K562 (cell line): ENCODE measurements around the gene HSBP1L1.

Experiments used
- ATF3 ChIP-seq, 2 experiments: fragments of 450-650 bp in 1 of 2; sonication (generic) in 1 of 2; formaldehyde crosslinking in 1 of 2; IDR thresholded peaks in 1 of 2; conservative IDR thresholded peaks in 1 of 2; 2 replicates each; pipeline versions ENCODE4 v1.6.1 to v1.8.1; 2016 to 2023; ENCODE audit warnings: mild to moderate bottlenecking in 2 of 2, moderate library complexity in 2 of 2, inconsistent platforms in 1 of 2, missing genetic modification reagents in 1 of 2
- CBX3 ChIP-seq, 2 experiments: IDR thresholded peaks; 1 replicate in 1 of 2; 2 replicates in 1 of 2; pipeline ENCODE4 v1.6.1; 2012; ENCODE audit warnings: inconsistent platforms in 2 of 2, low read length in 2 of 2, borderline replicate concordance in 1 of 2, control low read depth in 1 of 2
- EHMT2 ChIP-seq: fragments of 450-650 bp; IDR thresholded peaks from 2 replicates; pipeline ENCODE4 v1.6.1; 2018; ENCODE audit warnings: antibody characterized with exemption
- ETS1 ChIP-seq: conservative IDR thresholded peaks from 2 replicates; pipeline ENCODE4 v1.6.1; 2011; ENCODE audit warnings: low read depth, mild to moderate bottlenecking, low read length; ENCODE audit not compliant: control insufficient read depth
- HDAC6 ChIP-seq: IDR thresholded peaks from 2 replicates; pipeline ENCODE4 v1.6.1; 2012; ENCODE audit warnings: low read depth, mild to moderate bottlenecking, control low read depth, inconsistent platforms, low read length, moderate library complexity
- HIVEP1 ChIP-seq: fragments of 250-450 bp; sonication (Bioruptor Pico); IDR thresholded peaks from 2 replicates; pipeline ENCODE4 v1.4.0; 2020; ENCODE audit warnings: mild to moderate bottlenecking
- JUN ChIP-seq, 2 experiments: sonication (generic) in 1 of 2; formaldehyde crosslinking in 1 of 2; IDR thresholded peaks; 2 replicates each; pipeline versions ENCODE4 v1.6.1 to v1.8.0; 2012 to 2022; ENCODE audit warnings: borderline replicate concordance in 2 of 2, mild to moderate bottlenecking in 2 of 2, improper control_type of control experiment in 1 of 2, low read depth in 1 of 2, low read length in 1 of 2, missing genetic modification reagents in 1 of 2
- POLR2A ChIP-seq: fragments of 450-650 bp; conservative IDR thresholded peaks from 2 replicates; pipeline ENCODE4 v1.6.1; 2016
- POLR2AphosphoS5 ChIP-seq: IDR thresholded peaks from 2 replicates; pipeline ENCODE4 v1.6.1; 2011; ENCODE audit warnings: mild to moderate bottlenecking, low read depth, low read length, moderate library complexity; ENCODE audit not compliant: control insufficient read depth, insufficient read depth
- RHOXF2B ChIP-seq: fragments of 250-450 bp; sonication (Bioruptor Pico); conservative IDR thresholded peaks from 2 replicates; pipeline ENCODE4 v1.5.1; 2021
- SMARCA5 ChIP-seq: fragments of 450-650 bp; IDR thresholded peaks from 2 replicates; pipeline ENCODE4 v1.6.1; 2016
- ZFP1 ChIP-seq: fragments of 450-650 bp; formaldehyde crosslinking; IDR thresholded peaks from 2 replicates; pipeline ENCODE4 v1.4.0; 2020; ENCODE audit warnings: mild to moderate bottlenecking, mixed read lengths
- ZNF274 ChIP-seq: IDR thresholded peaks from 2 replicates; pipeline ENCODE4 v1.6.1; 2011; ENCODE audit warnings: low read depth, mild to moderate bottlenecking, low read length, moderate library complexity, borderline replicate concordance

- no peak for TF ChIP-seq JUN (IDR thresholded peaks at IDR 0.05; ENCODE audit: borderline replicate concordance, low read depth, low read length)
- TF ChIP-seq JUN (CRISPR knock-in tag; IDR thresholded peaks at IDR 0.05; ENCODE audit: borderline replicate concordance): no peak
- TF ChIP-seq CBX3 (IDR thresholded peaks at IDR 0.05; ENCODE audit: borderline replicate concordance in 1 of 2, low read length in 2 of 2): no peak
- TF ChIP-seq ZNF274: no peak
- TF ChIP-seq ZFP1 (CRISPR knock-in tag): no peak
- no peak for TF ChIP-seq POLR2A
- no peak for TF ChIP-seq EHMT2
- TF ChIP-seq POLR2AphosphoS5: no peak
- TF ChIP-seq HIVEP1: no peak
- no peak for TF ChIP-seq ETS1
- TF ChIP-seq ATF3 (IDR thresholded peaks at IDR 0.05): peak; percentile 19; the same call in 1 of the 2 replicates
- no peak for TF ChIP-seq ATF3 (CRISPR knock-in tag; conservative IDR thresholded peaks at IDR 0.05)
- TF ChIP-seq SMARCA5: no peak
- TF ChIP-seq HDAC6: no peak
- TF ChIP-seq RHOXF2B (CRISPR knock-in tag): no peak
Observed at GRCh38 chr18:80009661-80010550, 45.5 kb downstream of the HSBP1L1 start.
